ENCODE measurements around the gene EXD2. TPM values are rescaled to one million over a fixed set of nuclear protein-coding genes. Genes with fewer than 3 reads are reported as not detected.

The EXD2 gene
- total RNA-seq, 4 donors from 2014 or later: 14.9 to 28.0 (median 18.1) TPM

DNA sequence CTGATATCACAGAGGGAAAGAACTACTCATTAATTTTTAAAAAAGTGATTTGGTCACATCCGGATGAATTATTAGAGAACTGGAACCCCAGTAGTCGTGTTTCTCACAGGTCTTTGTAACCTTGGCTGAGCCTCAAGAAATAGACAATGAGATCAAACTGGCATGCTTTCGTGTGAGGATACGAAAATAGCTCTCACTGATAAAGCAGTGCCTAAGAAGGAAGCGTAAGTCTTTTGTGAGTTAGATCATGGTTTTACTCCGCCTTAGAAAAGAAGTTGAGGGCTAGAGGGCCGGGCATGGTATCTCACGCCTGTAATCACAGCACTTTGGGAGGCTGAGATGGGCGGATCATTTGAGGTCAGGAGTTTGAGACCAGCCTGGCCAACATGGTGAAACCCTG lies 34.9 kb downstream of the EXD2 start:
- no peak overlapping the region for H3K4me3 ChIP-seq (ENCODE audit: low read depth, poor library complexity, severe bottlenecking)
- intact Hi-C loops (cut with DNase I; ENCODE audit: low total_unique reads): no loop called here
- no peak for DNase-seq (ENCODE audit: low spot score in 2 of 2)
- TF ChIP-seq, protein P1, sequence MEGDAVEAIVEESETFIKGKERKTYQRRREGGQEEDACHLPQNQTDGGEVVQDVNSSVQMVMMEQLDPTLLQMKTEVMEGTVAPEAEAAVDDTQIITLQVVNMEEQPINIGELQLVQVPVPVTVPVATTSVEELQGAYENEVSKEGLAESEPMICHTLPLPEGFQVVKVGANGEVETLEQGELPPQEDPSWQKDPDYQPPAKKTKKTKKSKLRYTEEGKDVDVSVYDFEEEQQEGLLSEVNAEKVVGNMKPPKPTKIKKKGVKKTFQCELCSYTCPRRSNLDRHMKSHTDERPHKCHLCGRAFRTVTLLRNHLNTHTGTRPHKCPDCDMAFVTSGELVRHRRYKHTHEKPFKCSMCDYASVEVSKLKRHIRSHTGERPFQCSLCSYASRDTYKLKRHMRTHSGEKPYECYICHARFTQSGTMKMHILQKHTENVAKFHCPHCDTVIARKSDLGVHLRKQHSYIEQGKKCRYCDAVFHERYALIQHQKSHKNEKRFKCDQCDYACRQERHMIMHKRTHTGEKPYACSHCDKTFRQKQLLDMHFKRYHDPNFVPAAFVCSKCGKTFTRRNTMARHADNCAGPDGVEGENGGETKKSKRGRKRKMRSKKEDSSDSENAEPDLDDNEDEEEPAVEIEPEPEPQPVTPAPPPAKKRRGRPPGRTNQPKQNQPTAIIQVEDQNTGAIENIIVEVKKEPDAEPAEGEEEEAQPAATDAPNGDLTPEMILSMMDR (IDR thresholded peaks at IDR 0.05): no peak
- TF ChIP-seq POLR2A (IDR thresholded peaks at IDR 0.05): no peak
- WGBS, 2 donors: 65 to 75% methylated on average over 9 of the region's 9 CpGs

DNA sequence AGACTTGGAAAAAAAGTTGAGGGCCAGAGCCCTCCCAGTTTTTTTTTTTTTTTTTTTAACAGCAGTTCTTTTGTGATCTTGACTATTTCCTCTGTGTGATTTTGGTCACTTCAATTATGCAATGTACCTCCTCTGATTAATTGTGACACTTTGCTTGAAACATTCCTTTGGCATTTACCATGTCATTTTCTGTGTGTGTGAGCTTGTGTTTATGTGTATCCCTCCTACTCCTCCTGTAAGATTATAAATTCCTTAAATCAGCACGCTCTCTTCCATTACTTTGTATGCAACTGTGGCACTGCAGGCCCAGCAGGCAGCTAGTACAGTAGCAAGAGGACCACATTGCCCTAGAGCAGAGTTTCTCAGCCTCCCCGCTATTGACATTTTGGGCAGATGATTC lies 35.4 kb downstream of the EXD2 start:
- 94 to 97% methylated on average over 2 of the region's 2 CpGs for WGBS, 2 donors
- TF ChIP-seq, protein P1 (IDR thresholded peaks at IDR 0.05): no peak
- TF ChIP-seq POLR2A (IDR thresholded peaks at IDR 0.05): no peak
- no peak for DNase-seq (ENCODE audit: low spot score in 2 of 2)
- H3K4me3 ChIP-seq (ENCODE audit: low read depth, poor library complexity, severe bottlenecking): no peak overlapping the region
- intact Hi-C loops (cut with DNase I; ENCODE audit: low total_unique reads): no loop called here

DNA sequence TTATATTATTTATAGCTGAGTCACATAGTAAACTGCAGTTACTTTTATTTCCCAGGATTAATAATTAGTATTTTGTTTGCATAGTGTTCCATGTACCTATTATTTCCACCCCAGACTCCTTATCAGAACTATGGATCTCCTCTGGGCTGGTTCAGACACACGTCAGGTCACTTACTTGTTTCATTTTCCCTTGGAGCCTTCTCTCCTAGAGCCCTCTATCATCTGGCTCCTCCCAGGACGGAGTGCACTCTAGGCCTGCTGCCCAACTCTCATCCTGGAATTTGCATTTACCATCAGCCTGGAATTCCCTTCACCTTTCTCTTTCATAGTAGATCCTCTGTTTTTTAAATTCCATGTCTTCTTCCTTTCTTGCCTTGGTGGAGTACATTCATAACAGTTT lies 40.2 kb downstream of the EXD2 start:
- no peak for DNase-seq (ENCODE audit: low spot score in 2 of 2)
- intact Hi-C loops (cut with DNase I; ENCODE audit: low total_unique reads): no loop called here
- WGBS, 2 donors: 57 to 66% methylated on average over 2 of the region's 2 CpGs
- H3K4me3 ChIP-seq (ENCODE audit: low read depth, poor library complexity, severe bottlenecking): no peak overlapping the region
- TF ChIP-seq, protein P1 (IDR thresholded peaks at IDR 0.05): no peak
- no peak for TF ChIP-seq POLR2A (IDR thresholded peaks at IDR 0.05)

DNA sequence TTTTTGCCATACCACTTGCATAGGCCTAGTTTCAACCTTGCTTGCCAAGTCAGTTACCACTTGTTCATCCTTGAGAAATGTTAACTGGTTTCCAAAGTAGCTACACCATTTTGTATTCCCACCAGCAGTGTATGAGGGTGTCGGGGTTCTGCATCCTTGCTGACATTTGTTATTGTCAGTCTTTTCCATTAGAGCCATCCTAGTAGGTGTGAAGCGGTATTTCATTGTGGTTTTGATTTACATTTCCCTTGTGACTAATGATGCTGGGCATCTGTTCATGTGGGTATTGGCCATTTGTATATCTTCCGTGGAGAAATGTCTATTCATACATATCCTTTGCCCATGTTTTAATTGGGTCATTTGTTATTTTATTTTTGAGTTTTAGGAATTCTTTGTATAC lies 41.1 kb downstream of the EXD2 start:
- 87 to 95% methylated on average over 3 of the region's 3 CpGs for WGBS, 2 donors
- H3K4me3 ChIP-seq (ENCODE audit: low read depth, poor library complexity, severe bottlenecking): no peak overlapping the region
- intact Hi-C loops (cut with DNase I; ENCODE audit: low total_unique reads): no loop called here
- TF ChIP-seq, protein P1 (IDR thresholded peaks at IDR 0.05): no peak
- TF ChIP-seq POLR2A (IDR thresholded peaks at IDR 0.05): no peak
- no peak for DNase-seq (ENCODE audit: low spot score in 2 of 2)

GRCh38 chr14:69234106-69234505 lies 42.8 kb downstream of the EXD2 start:
- intact Hi-C loops (cut with DNase I; ENCODE audit: low total_unique reads): no loop called here
- H3K4me3 ChIP-seq (ENCODE audit: low read depth, poor library complexity, severe bottlenecking): no peak overlapping the region
- no peak for DNase-seq (ENCODE audit: low spot score in 2 of 2)
- TF ChIP-seq, protein P1 (IDR thresholded peaks at IDR 0.05): no peak
- TF ChIP-seq POLR2A (IDR thresholded peaks at IDR 0.05): no peak

DNA sequence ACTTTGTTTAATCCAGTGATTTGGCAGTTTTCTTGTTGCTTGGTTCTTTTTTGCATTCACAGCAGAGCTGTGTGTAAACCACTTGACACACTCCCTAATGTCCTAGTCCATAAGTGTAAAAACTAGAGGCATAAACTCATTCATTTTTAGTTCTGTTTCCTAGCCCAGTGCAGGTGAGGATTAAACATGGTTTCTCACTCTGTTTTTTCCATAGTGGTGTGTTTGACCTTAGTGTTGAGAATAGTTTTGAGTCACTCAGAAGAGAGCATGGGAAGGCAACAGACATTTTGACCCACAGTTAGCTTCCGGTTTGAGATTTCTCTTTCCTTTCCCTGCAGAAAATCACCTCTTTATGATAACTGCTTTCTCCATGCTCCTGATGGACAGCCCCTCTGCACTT lies 44.4 kb downstream of the EXD2 start:
- no peak for TF ChIP-seq POLR2A (IDR thresholded peaks at IDR 0.05)
- TF ChIP-seq, protein P1 (IDR thresholded peaks at IDR 0.05): no peak
- intact Hi-C loops (cut with DNase I; ENCODE audit: low total_unique reads): no loop called here
- H3K4me3 ChIP-seq (ENCODE audit: low read depth, poor library complexity, severe bottlenecking): no peak overlapping the region
- WGBS, 2 donors: 90 to 100% methylated on average over 1 of the region's 1 CpG
- no peak for DNase-seq (ENCODE audit: low spot score in 2 of 2)

Measured in lower leg skin (tissue), 4 donors.